Astrocyte of the spinal cord (primary cell): ENCODE results near the gene PDE6A.
"Not testable (repeated sequence)": the region's sequence is repeated elsewhere in the genome, so short reads cannot be mapped to it uniquely, and the experiment has no call there.

Experiments used
- DNase-seq: peaks from one replicate; pipeline ENCODE4 v3.0.0; 2011; ENCODE audit warnings: low read depth, low spot score
- H3K4me3 ChIP-seq: 2 replicates; pipeline ENCODE4 v1.5.1; 2011; ENCODE audit warnings: low read depth, mild to moderate bottlenecking, low read length, moderate library complexity
- CTCF ChIP-seq: IDR thresholded peaks from 2 replicates; pipeline ENCODE4 v1.5.1; 2012; ENCODE audit warnings: low read depth, mild to moderate bottlenecking, low read length, inconsistent platforms
- in situ Hi-C: cut with HindIII; loops from 2 replicates; pipeline ENCODE4 v1.10.0; 2017; ENCODE audit warnings: low sequenced_read_pairs

The PDE6A gene

GRCh38 chr5:149954798-149955197, 10.2 kb upstream of the PDE6A start:
- in situ Hi-C loops, result no loop called here
- TF ChIP-seq CTCF, result no peak

GRCh38 chr5:149953436-149954121, 9.0 kb upstream of the PDE6A start:
- in situ Hi-C loops, result no loop called here
- no peak for DNase-seq
- no peak for TF ChIP-seq CTCF

More at GRCh38 chr5:149954798-149955197, 10.2 kb upstream of the PDE6A start:
- H3K4me3 ChIP-seq, result no peak overlapping the region
- DNase-seq, result no peak

GRCh38 chr5:149951138-149951749, 6.7 kb upstream of the PDE6A start:
- no peak for TF ChIP-seq CTCF
- in situ Hi-C loops, result no loop called here
- no peak for DNase-seq
- no peak overlapping the region for H3K4me3 ChIP-seq

More at GRCh38 chr5:149953436-149954121, 9.0 kb upstream of the PDE6A start:
- no peak overlapping the region for H3K4me3 ChIP-seq

GRCh38 chr5:149948993-149949392, 4.4 kb upstream of the PDE6A start:
- DNase-seq, result no peak
- in situ Hi-C loops, result no loop called here
- no peak for TF ChIP-seq CTCF
- no peak overlapping the region for H3K4me3 ChIP-seq

GRCh38 chr5:149946118-149946517, 1.5 kb upstream of the PDE6A start:
- no peak for DNase-seq
- no peak overlapping the region for H3K4me3 ChIP-seq
- in situ Hi-C loops, result no loop called here
- TF ChIP-seq CTCF, result no peak

- H3K4me3 ChIP-seq, in situ Hi-C loops, DNase-seq: not testable (repeated sequence)
These were observed 1.2 kb downstream of the PDE6A start for GRCh38 chr5:149943177-149943949.

GRCh38 chr5:149942741-149943169, 1.8 kb downstream of the PDE6A start:
- H3K4me3 ChIP-seq, in situ Hi-C loops, DNase-seq: not testable (repeated sequence)
